CD8-positive, alpha-beta memory T cell (primary cell): Measurements from ENCODE around the gene CDH12. TPM values are rescaled to one million over a fixed set of nuclear protein-coding genes. Genes with fewer than 3 reads are reported as not detected.
"Not testable (repeated sequence)": the region's sequence is repeated elsewhere in the genome, so short reads cannot be mapped to it uniquely, and the experiment has no call there.

ENCODE experiments used
- CTCF ChIA-PET: fragments of 350-600 bp; sonication (Branson Sonifier 250); formaldehyde crosslinking; loops from one replicate; lab custom pipeline; 2021; ENCODE audit warnings: antibody characterized with exemption; lab: Charles Lee
- POLR2A ChIA-PET: fragments of 350-600 bp; sonication (Branson Sonifier 250); formaldehyde crosslinking; loops from one replicate; lab custom pipeline; 2021; ENCODE audit warnings: antibody characterized with exemption; lab: Charles Lee
- DNase-seq, 5 donors: peaks; one replicate each; pipeline versions ENCODE4 v3.0.0 to v3.0.0-alpha.2; 2020 to 2022; ENCODE audit warnings: mixed read lengths in 1 of 5
- H3K27ac ChIP-seq: one replicate; pipeline ENCODE4 v1.7.0; 2013; ENCODE audit warnings: low read depth, mild to moderate bottlenecking, low read length, moderate library complexity
- H3K27me3 ChIP-seq: 2 replicates; pipeline ENCODE4 v1.7.0; 2013; ENCODE audit warnings: low read length, mild to moderate bottlenecking; ENCODE audit not compliant: insufficient read depth, poor library complexity, severe bottlenecking
- H3K36me3 ChIP-seq: 2 replicates; pipeline ENCODE4 v1.7.0; 2013; ENCODE audit warnings: mild to moderate bottlenecking, low read length, moderate library complexity; ENCODE audit not compliant: insufficient read depth
- H3K4me1 ChIP-seq: 2 replicates; pipeline ENCODE4 v1.7.0; 2013; ENCODE audit warnings: mild to moderate bottlenecking, low read length, moderate library complexity; ENCODE audit not compliant: insufficient read depth
- H3K4me3 ChIP-seq: 2 replicates; pipeline ENCODE4 v1.7.0; 2013; ENCODE audit warnings: mild to moderate bottlenecking, low read length
- H3K9me3 ChIP-seq: 2 replicates; pipeline ENCODE4 v1.7.0; 2013; ENCODE audit warnings: mild to moderate bottlenecking, low read length
- H3K27ac Mint-ChIP-seq, 8 donors: one replicate each; pipeline ENCODE4 v1.8.0; 2020 to 2021; ENCODE audit warnings: mixed read lengths in 8 of 8, mild to moderate bottlenecking in 6 of 8, inconsistent platforms in 3 of 8, moderate library complexity in 3 of 8
- H3K27me3 Mint-ChIP-seq, 2 donors: one replicate each; pipeline ENCODE4 v1.8.0; 2020 to 2021; ENCODE audit warnings: mixed read lengths in 2 of 2, mild to moderate bottlenecking in 1 of 2, moderate library complexity in 1 of 2
- H3K36me3 Mint-ChIP-seq, 3 donors: one replicate each; pipeline ENCODE4 v1.8.0; 2020 to 2021; ENCODE audit warnings: mixed read lengths in 3 of 3, inconsistent platforms in 1 of 3, mild to moderate bottlenecking in 1 of 3
- H3K4me1 Mint-ChIP-seq, 3 donors: one replicate each; pipeline ENCODE4 v1.8.0; 2020 to 2021; ENCODE audit warnings: mixed read lengths in 3 of 3, inconsistent platforms in 1 of 3, mild to moderate bottlenecking in 1 of 3
- H3K4me3 Mint-ChIP-seq, 7 donors: one replicate each; pipeline ENCODE4 v1.8.0; 2020 to 2021; ENCODE audit warnings: mixed read lengths in 7 of 7, mild to moderate bottlenecking in 6 of 7, moderate library complexity in 4 of 7, inconsistent platforms in 2 of 7
- H3K9me3 Mint-ChIP-seq, 5 donors: one replicate each; pipeline ENCODE4 v1.8.0; 2020 to 2022; ENCODE audit warnings: mixed read lengths in 5 of 5, mild to moderate bottlenecking in 3 of 5, moderate library complexity in 2 of 5, inconsistent platforms in 1 of 5
- polyA plus RNA-seq: library from polyadenylated mRNA; unstranded; fragments of 300-500 nt; fragmentation: Illumina TruSeq; gene quantifications from one replicate; pipeline ENCODE4 v1.2.3, GENCODE V29; 2021
- total RNA-seq, 2 experiments: library from RNA; stranded (reverse); gene quantifications; one replicate each; pipeline ENCODE4 v1.2.3, GENCODE V29; 2021

CDH12 gene
- total and polyA plus RNA-seq, 3 experiments from 2014 or later: not detected

GRCh38 chr5:22858911-22859310 lies 5.8 kb upstream of the CDH12 start:
- CTCF ChIA-PET, H3K36me3 Mint-ChIP-seq, H3K27ac Mint-ChIP-seq, H3K4me3 ChIP-seq, H3K4me1 Mint-ChIP-seq, H3K27ac ChIP-seq, DNase-seq, H3K36me3 ChIP-seq, H3K27me3 Mint-ChIP-seq, H3K4me1 ChIP-seq, H3K9me3 ChIP-seq, H3K27me3 ChIP-seq, H3K4me3 Mint-ChIP-seq, POLR2A ChIA-PET: not testable (repeated sequence)
- peaks cover 5 to 22% (median 7%) of the 10 kb centered on the region in 5 donors for H3K9me3 Mint-ChIP-seq

GRCh38 chr5:22855824-22856223 lies 2.7 kb upstream of the CDH12 start:
- Histone ChIP-seq H3K27me3 (no peaks in the 10 kb centered on the region), H3K27ac (no peak overlapping the region), H3K9me3 (no peaks in the 10 kb centered on the region), H3K36me3 (no peaks in the 10 kb centered on the region), H3K4me1 (no peaks in the 10 kb centered on the region), H3K4me3 (no peak overlapping the region)
- peaks cover 4 to 21% (median 7%) of the 10 kb centered on the region in 5 donors for H3K9me3 Mint-ChIP-seq
- H3K36me3 Mint-ChIP-seq: no peaks in the 10 kb centered on the region
- CTCF ChIA-PET: no interaction called here
- peaks cover 0 to 3% (median 2%) of the 10 kb centered on the region in 3 donors for H3K4me1 Mint-ChIP-seq
- POLR2A ChIA-PET: no interaction called here
- no peak for DNase-seq
- H3K4me3 Mint-ChIP-seq: no peak overlapping the region
- H3K27me3 Mint-ChIP-seq: no peaks in the 10 kb centered on the region
- no peak overlapping the region for H3K27ac Mint-ChIP-seq

GRCh38 chr5:22850981-22851380 lies 2.2 kb downstream of the CDH12 start:
- Histone ChIP-seq H3K4me3 (no peak overlapping the region), H3K27me3 (no peaks in the 10 kb centered on the region), H3K4me1 (no peaks in the 10 kb centered on the region), H3K27ac (no peak overlapping the region), H3K9me3 (no peaks in the 10 kb centered on the region), H3K36me3 (no peaks in the 10 kb centered on the region)
- no peak for DNase-seq
- ChIA-PET POLR2A (no interaction called here), CTCF (no interaction called here)
- H3K27me3 Mint-ChIP-seq: peaks cover 0 to 1% of the 10 kb centered on the region in 2 donors
- H3K36me3 Mint-ChIP-seq: no peaks in the 10 kb centered on the region
- peaks cover 0 to 3% (median 2%) of the 10 kb centered on the region in 3 donors for H3K4me1 Mint-ChIP-seq
- no peak overlapping the region for H3K4me3 Mint-ChIP-seq
- H3K27ac Mint-ChIP-seq: no peak overlapping the region
- H3K9me3 Mint-ChIP-seq: peaks cover 4 to 42% (median 16%) of the 10 kb centered on the region in 5 donors

- H3K27me3 Mint-ChIP-seq: peaks cover 0 to 1% of the 10 kb centered on the region in 2 donors
- no peak overlapping the region for H3K4me3 Mint-ChIP-seq
- ChIA-PET CTCF (no interaction called here), POLR2A (no interaction called here)
- Histone ChIP-seq H3K36me3 (no peaks in the 10 kb centered on the region), H3K27ac (no peak overlapping the region), H3K27me3 (no peaks in the 10 kb centered on the region), H3K4me1 (no peaks in the 10 kb centered on the region), H3K4me3 (no peak overlapping the region), H3K9me3 (no peaks in the 10 kb centered on the region)
- H3K9me3 Mint-ChIP-seq: peaks cover 2 to 30% (median 15%) of the 10 kb centered on the region in 5 donors
- no peak for DNase-seq
- no peaks in the 10 kb centered on the region for H3K4me1 Mint-ChIP-seq
- no peak overlapping the region for H3K27ac Mint-ChIP-seq
- no peaks in the 10 kb centered on the region for H3K36me3 Mint-ChIP-seq
These were observed 6.5 kb downstream of the CDH12 start for GRCh38 chr5:22846693-22847092.

GRCh38 chr5:22844636-22845035 lies 8.5 kb downstream of the CDH12 start:
- no peak overlapping the region for H3K27ac Mint-ChIP-seq
- H3K27ac ChIP-seq: no peak overlapping the region
- peaks cover 0 to 1% of the 10 kb centered on the region in 2 donors for H3K27me3 Mint-ChIP-seq
- H3K9me3 ChIP-seq: no peaks in the 10 kb centered on the region
- no peaks in the 10 kb centered on the region for H3K4me1 ChIP-seq
- no peak overlapping the region for H3K4me3 Mint-ChIP-seq
- H3K4me3 ChIP-seq: no peak overlapping the region
- H3K9me3 Mint-ChIP-seq: peaks cover 6 to 37% (median 15%) of the 10 kb centered on the region in 5 donors
- no peaks in the 10 kb centered on the region for H3K4me1 Mint-ChIP-seq
- no peaks in the 10 kb centered on the region for H3K27me3 ChIP-seq
- no peak for DNase-seq
- no peaks in the 10 kb centered on the region for H3K36me3 ChIP-seq
- CTCF ChIA-PET: no interaction called here
- no peaks in the 10 kb centered on the region for H3K36me3 Mint-ChIP-seq
- POLR2A ChIA-PET: no interaction called here

GRCh38 chr5:22844155-22844554 lies 9.0 kb downstream of the CDH12 start:
- no peak overlapping the region for H3K4me3 ChIP-seq
- no peaks in the 10 kb centered on the region for H3K27me3 ChIP-seq

GRCh38 chr5:22842574-22842973 lies 10.6 kb downstream of the CDH12 start:
- peaks cover 8 to 25% (median 12%) of the 10 kb centered on the region in 5 donors for H3K9me3 Mint-ChIP-seq
- DNase-seq: no peak
- H3K36me3 Mint-ChIP-seq: no peaks in the 10 kb centered on the region
- Histone ChIP-seq H3K9me3 (no peaks in the 10 kb centered on the region), H3K27ac (no peak overlapping the region), H3K27me3 (no peaks in the 10 kb centered on the region), H3K4me1 (no peaks in the 10 kb centered on the region), H3K36me3 (no peaks in the 10 kb centered on the region), H3K4me3 (no peak overlapping the region)
- ChIA-PET POLR2A (no interaction called here), CTCF (no interaction called here)
- no peak overlapping the region for H3K4me3 Mint-ChIP-seq
- H3K27ac Mint-ChIP-seq: no peak overlapping the region
- H3K4me1 Mint-ChIP-seq: no peaks in the 10 kb centered on the region
- H3K27me3 Mint-ChIP-seq: no peaks in the 10 kb centered on the region

More at GRCh38 chr5:22844155-22844554, 9.0 kb downstream of the CDH12 start:
- POLR2A ChIA-PET: no interaction called here
- Mint-ChIP-seq H3K4me3 (no peak overlapping the region), H3K9me3 (peaks cover 6 to 35% (median 12%) of the 10 kb centered on the region in 5 donors), H3K36me3 (no peaks in the 10 kb centered on the region), H3K4me1 (no peaks in the 10 kb centered on the region), H3K27ac (no peak overlapping the region), H3K27me3 (peaks cover 0 to 1% of the 10 kb centered on the region in 2 donors)
- no peaks in the 10 kb centered on the region for H3K4me1 ChIP-seq
- no peak for DNase-seq
- CTCF ChIA-PET: no interaction called here
- no peaks in the 10 kb centered on the region for H3K36me3 ChIP-seq
- H3K9me3 ChIP-seq: no peaks in the 10 kb centered on the region
- no peak overlapping the region for H3K27ac ChIP-seq

- no peaks in the 10 kb centered on the region for H3K36me3 Mint-ChIP-seq
- Histone ChIP-seq H3K4me1 (no peaks in the 10 kb centered on the region), H3K9me3 (no peaks in the 10 kb centered on the region), H3K36me3 (no peaks in the 10 kb centered on the region), H3K4me3 (no peak overlapping the region), H3K27ac (no peak overlapping the region), H3K27me3 (no peaks in the 10 kb centered on the region)
- ChIA-PET CTCF (no interaction called here), POLR2A (no interaction called here)
- no peaks in the 10 kb centered on the region for H3K4me1 Mint-ChIP-seq
- no peak overlapping the region for H3K27ac Mint-ChIP-seq
- no peak for DNase-seq
- no peak overlapping the region for H3K4me3 Mint-ChIP-seq
- H3K9me3 Mint-ChIP-seq: peaks cover 10 to 26% (median 15%) of the 10 kb centered on the region in 5 donors
- no peaks in the 10 kb centered on the region for H3K27me3 Mint-ChIP-seq
These were observed 15.3 kb downstream of the CDH12 start for GRCh38 chr5:22837803-22838202.

GRCh38 chr5:22835686-22836085 lies 17.5 kb downstream of the CDH12 start:
- no peaks in the 10 kb centered on the region for H3K4me1 Mint-ChIP-seq
- CTCF ChIA-PET: no interaction called here
- POLR2A ChIA-PET: no interaction called here
- Histone ChIP-seq H3K27me3 (no peaks in the 10 kb centered on the region), H3K27ac (no peak overlapping the region), H3K36me3 (no peaks in the 10 kb centered on the region), H3K4me1 (no peaks in the 10 kb centered on the region), H3K4me3 (no peak overlapping the region), H3K9me3 (no peaks in the 10 kb centered on the region)
- no peak overlapping the region for H3K27ac Mint-ChIP-seq
- H3K27me3 Mint-ChIP-seq: no peaks in the 10 kb centered on the region
- peaks cover 12 to 21% (median 12%) of the 10 kb centered on the region in 5 donors for H3K9me3 Mint-ChIP-seq
- H3K36me3 Mint-ChIP-seq: no peaks in the 10 kb centered on the region
- no peak for DNase-seq
- no peak overlapping the region for H3K4me3 Mint-ChIP-seq
